Amygdala (tissue), 56 donors: ENCODE data around the gene BLID.

ENCODE experiments used
- DNase-seq, 56 donors: peaks; one replicate each; lab custom pipeline; 2025; lab: John Stamatoyannopoulos, UW

BLID gene

GRCh38 chr11:122115524-122116379, at the start of gene BLID:
Gene BLID (minus strand): TSS chr11:122116215. CDS start chr11:122115922, 293 bp downstream.
- DNase-seq: peak in 21 of 56 donors; percentile 11 to 72 (median 32)

- no peak for DNase-seq
Observed at GRCh38 chr11:122163053-122163819, 47.2 kb upstream of the BLID start.

DNA sequence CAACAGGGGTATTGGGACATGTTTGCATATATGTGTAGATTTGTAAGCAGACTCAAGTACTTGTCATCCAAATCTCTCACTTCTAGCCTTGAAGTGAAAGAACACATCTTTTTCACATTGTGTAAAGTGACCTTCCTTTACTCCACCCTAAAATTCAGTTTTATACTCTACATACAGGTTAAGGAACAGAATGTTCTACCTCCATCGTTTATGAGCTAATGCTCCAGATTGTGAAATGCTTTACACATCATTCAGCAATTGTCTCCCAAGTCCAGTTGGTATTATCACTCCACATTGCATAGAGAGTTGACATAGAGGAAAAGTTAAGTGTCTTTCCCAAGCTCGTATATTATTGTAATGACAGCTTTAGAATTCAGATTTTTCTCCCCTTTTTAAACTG, 46.1 kb upstream of the BLID start:
- DNase-seq: no peak

DNA sequence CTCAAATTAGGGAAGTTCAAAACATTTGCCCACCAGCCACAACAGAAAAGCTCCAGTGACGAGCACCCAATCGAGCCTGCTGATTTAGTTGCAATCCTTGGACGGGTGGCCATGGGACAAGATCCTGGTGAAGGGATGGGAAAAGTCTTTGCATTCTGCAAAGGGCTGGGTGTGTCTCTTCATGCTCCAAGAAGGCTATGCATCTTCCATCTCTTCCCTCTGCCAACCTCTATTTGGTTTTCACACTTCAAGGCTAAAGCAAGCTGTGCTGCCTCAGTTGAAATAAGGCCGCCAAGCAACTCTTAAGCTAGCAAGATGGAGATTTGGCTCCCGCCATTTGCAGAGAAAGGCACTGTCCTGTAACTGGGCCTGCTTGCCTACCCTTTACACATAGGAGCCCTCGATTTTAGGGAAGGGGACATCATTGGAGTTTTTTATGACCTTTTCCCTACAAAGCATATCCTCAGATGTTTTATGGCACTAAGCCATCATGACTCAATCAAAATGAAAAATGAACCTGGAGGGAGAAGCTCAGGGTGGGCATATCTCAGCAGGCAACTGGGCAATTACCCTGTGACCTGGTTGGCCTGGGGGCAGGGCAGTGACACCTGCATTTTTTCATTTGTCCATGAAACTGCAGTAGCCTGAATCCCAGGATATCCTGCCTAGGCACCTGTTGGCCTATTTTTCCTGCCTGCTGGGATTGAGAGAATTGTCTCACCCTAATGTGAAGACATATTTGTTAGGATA, 45.0 kb upstream of the BLID start:
- DNase-seq: no peak

DNA sequence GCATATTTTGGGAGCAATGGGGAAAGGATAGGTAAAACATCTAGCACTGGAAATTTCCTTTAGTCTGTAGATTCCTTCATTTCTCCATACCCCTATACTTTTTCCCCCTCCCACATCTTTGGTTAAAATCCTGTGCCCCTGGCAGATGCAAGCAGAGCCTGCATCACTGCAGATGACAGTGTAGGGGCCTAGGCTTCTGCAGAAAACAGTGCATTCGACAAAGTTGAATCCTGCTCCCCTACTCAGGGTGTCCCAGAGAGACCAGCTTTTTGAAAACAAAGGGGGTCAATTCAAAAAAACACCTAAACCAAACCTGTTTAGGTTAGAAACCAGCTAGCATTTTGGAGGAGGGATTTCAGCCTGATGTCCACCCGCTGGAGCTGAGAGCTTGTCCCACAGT, 43.8 kb upstream of the BLID start:
- peak in 1 of 56 donors; percentile 22 for DNase-seq

DNA sequence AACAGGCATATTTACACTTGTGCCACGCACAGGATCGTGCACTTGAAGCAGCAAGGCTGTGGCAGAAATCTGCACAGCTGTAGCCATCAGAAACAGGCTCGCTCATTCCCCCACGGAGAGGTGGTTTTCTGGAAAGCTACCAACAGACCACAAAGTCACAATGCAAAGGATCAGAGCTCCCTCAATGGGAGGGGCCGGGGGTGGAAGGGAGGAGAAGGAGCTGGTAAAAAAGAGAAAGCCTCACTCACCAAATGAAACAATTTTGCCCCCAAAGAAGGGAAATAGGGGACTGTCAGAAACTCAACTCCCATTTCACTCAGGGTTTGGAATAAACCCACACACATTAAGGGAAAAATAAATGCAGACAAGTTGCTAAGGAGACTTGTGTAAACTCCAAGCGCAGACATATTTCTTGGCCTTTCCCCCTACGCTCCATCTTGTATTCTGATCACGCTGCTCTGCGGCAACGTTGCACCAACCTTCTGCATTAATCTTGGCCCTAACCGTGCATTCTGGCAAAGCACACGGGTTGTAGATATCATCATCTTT, 43.2 kb upstream of the BLID start:
- peak in 28 of 56 donors; percentile 22 to 73 (median 44) for DNase-seq

GRCh38 chr11:122158171-122158570, 42.2 kb upstream of the BLID start:
- no peak for DNase-seq

- DNase-seq: no peak
Observed at GRCh38 chr11:122157653-122158161, 41.7 kb upstream of the BLID start.

DNA sequence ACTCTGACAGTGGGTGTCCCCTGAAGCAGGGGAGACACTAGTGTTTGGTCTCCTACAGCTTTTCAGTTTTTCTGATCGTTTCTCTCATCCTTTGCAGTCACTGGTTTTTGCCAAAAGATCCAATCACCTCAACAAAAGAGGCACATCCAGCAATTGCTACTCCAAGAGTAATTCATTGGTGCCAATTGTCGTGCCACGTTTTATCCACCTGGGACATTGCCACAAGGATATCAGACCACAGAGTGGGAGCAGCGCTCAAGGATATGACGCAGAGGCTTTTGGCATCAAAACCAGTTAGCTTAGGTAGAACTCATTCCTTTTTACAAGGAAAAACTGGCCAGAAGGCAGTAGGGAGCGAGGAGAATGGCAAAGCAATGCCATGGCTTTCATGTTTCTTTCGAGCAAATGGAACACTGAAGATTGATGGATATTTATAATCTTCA, 40.9 kb upstream of the BLID start:
- DNase-seq: peak in 18 of 56 donors; percentile 9 to 56 (median 32)

- DNase-seq: peak in 19 of 56 donors; percentile 12 to 69 (median 30)
Observed at GRCh38 chr11:122155765-122156527, 39.9 kb upstream of the BLID start.

GRCh38 chr11:122154994-122155393, 39.0 kb upstream of the BLID start:
- no peak for DNase-seq

DNA sequence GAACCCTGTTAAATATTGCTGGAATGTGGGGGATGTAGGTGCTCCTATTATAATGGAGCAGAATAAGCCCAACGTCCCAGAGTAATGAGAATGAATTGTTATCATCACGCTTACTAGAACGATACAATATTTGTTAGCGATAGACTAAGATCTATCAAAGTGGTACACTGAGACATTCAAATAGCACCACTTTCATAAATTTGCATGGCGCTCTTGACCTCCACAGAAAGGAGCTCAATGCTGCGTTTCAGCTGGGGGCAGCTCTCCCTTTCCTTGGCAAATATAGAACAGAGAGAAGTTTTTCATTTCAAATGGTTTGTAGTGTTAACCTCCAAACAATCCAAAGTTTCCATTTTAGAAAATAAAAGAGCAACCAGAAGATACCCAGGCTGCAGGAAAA, 38.2 kb upstream of the BLID start:
- no peak for DNase-seq

DNA sequence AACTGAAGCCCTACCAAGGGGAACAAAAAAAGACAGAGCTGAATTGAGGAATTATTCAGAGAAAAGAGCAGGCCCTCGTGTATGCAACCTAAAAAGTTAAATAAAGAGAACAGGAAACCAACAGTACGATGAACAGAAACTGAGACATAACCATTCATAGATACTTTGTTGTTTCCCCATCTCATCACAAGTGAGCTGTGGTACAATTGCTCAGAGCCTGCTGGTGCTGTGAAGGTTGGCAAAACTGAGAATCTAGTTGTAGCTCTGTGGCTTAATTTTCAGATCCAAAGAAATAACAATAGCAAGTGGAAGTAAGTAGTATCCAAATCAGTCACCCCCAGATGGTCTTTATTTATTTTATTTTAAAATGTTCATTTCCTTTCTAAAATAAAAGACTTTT, 37.7 kb upstream of the BLID start:
- no peak for DNase-seq

- DNase-seq: no peak
Observed at GRCh38 chr11:122150216-122151124, 34.5 kb upstream of the BLID start.

GRCh38 chr11:122149202-122149601, 33.2 kb upstream of the BLID start:
- no peak for DNase-seq

GRCh38 chr11:122146475-122146874, 30.5 kb upstream of the BLID start:
- no peak for DNase-seq

GRCh38 chr11:122145715-122146274, 29.8 kb upstream of the BLID start:
- DNase-seq: no peak

DNA sequence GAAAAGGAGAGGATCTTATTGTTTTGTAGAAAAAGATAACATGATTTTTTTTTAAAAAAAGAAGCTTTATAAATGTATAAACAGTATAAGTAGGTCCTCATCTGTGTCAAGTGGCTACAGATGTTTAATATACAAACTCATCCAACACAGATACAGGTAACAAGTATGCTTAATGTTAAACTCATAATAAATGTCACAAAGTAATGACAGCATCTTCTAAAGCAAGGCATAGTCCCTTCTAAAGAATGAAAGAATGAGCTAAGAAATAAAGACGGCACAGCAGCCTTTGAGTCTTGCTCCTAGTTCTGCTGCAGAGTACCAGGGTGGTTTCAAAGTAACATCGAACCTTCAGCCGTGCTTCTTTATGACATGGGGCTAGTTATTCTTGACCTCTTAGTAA, 28.7 kb upstream of the BLID start:
- no peak for DNase-seq
